Loucy (cell line): ENCODE results near the gene BBS2.

Source experiments
- EZH2phosphoT487 ChIP-seq: fragments of 200-600 bp; IDR thresholded peaks from 2 replicates; pipeline ENCODE4 v1.6.1; 2018; ENCODE audit warnings: antibody characterized with exemption, mild to moderate bottlenecking, moderate library complexity, borderline replicate concordance
- TF ChIP-seq, protein P1 (sequence below): fragments of 200-600 bp; sonication (generic); conservative IDR thresholded peaks from 2 replicates; pipeline ENCODE4 v1.5.1; 2014; ENCODE audit warnings: mild to moderate bottlenecking, antibody characterized with exemption, low read length

DNA sequence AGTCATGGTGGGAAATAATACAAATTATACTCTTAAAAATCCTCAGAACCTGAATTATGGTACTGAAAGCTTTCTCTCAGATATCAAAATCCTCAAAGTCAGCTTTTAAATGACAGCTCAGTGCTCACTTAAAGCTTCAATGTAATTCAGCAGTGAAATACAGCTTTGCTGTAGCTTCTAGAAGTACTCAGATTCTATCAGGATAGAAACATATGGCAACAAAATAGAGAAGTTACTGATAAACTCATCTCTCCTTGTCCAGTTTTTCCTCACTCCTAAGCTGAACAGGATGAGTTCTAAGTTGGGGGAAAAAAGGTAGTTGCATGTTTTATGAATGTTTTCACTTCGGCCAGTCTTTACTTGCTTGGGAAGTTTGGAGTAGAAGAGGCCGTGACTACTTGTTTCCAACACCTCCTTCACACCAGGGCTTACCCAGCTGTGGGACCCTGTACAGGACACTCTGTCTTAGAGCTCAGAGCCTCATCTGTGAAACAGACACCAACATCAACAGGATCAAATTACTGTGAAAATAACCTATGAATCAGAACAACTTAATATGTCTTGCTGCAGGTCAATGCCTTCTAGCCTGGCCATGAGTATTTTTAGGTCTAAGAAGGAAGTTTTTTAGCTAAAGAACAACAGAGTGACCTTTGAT is 38.2 kb downstream of the BBS2 start:
- TF ChIP-seq, protein P1, sequence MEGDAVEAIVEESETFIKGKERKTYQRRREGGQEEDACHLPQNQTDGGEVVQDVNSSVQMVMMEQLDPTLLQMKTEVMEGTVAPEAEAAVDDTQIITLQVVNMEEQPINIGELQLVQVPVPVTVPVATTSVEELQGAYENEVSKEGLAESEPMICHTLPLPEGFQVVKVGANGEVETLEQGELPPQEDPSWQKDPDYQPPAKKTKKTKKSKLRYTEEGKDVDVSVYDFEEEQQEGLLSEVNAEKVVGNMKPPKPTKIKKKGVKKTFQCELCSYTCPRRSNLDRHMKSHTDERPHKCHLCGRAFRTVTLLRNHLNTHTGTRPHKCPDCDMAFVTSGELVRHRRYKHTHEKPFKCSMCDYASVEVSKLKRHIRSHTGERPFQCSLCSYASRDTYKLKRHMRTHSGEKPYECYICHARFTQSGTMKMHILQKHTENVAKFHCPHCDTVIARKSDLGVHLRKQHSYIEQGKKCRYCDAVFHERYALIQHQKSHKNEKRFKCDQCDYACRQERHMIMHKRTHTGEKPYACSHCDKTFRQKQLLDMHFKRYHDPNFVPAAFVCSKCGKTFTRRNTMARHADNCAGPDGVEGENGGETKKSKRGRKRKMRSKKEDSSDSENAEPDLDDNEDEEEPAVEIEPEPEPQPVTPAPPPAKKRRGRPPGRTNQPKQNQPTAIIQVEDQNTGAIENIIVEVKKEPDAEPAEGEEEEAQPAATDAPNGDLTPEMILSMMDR: no peak
- no peak for TF ChIP-seq EZH2phosphoT487
